Type B pancreatic cell (in vitro differentiated cells): ENCODE results near the gene ZNF362. TPM values are rescaled to one million over a fixed set of nuclear protein-coding genes. Genes with fewer than 3 reads are reported as not detected.

Experiments used
- DNase-seq: peaks from one replicate; pipeline ENCODE4 v3.0.0; 2021; ENCODE audit warnings: mixed read lengths; ENCODE audit not compliant: unreplicated experiment; ENCODE audit errors: extremely low spot score
- H3K27ac Mint-ChIP-seq: 2 replicates; pipeline ENCODE4 v1.8.0; 2021; ENCODE audit warnings: mild to moderate bottlenecking, mixed read lengths
- H3K27me3 Mint-ChIP-seq: 2 replicates; pipeline ENCODE4 v1.8.0; 2021; ENCODE audit warnings: mixed read lengths
- H3K36me3 Mint-ChIP-seq: 2 replicates; pipeline ENCODE4 v1.8.0; 2021; ENCODE audit warnings: mixed read lengths
- H3K4me1 Mint-ChIP-seq: one replicate; pipeline ENCODE4 v1.8.0; 2021; ENCODE audit warnings: mixed read lengths; ENCODE audit not compliant: unreplicated experiment
- H3K4me3 Mint-ChIP-seq: 2 replicates; pipeline ENCODE4 v1.8.0; 2021; ENCODE audit warnings: mild to moderate bottlenecking, mixed read lengths
- H3K9me3 Mint-ChIP-seq: 2 replicates; pipeline ENCODE4 v1.8.0; 2021; ENCODE audit warnings: mixed read lengths
- total RNA-seq: library from RNA; stranded (reverse); gene quantifications from 2 replicates; pipeline ENCODE4 v1.2.1, GENCODE V29; 2021; ENCODE audit warnings: low replicate concordance
- TF ChIP-seq, protein P1 (sequence below): fragments of 200-600 bp; sonication (generic); conservative IDR thresholded peaks from 2 replicates; pipeline ENCODE4 v1.5.0; 2021; ENCODE audit warnings: antibody characterized with exemption, mild to moderate bottlenecking

Gene ZNF362
- total RNA-seq, 1 donor from 2014 or later = 66.5 TPM

DNA sequence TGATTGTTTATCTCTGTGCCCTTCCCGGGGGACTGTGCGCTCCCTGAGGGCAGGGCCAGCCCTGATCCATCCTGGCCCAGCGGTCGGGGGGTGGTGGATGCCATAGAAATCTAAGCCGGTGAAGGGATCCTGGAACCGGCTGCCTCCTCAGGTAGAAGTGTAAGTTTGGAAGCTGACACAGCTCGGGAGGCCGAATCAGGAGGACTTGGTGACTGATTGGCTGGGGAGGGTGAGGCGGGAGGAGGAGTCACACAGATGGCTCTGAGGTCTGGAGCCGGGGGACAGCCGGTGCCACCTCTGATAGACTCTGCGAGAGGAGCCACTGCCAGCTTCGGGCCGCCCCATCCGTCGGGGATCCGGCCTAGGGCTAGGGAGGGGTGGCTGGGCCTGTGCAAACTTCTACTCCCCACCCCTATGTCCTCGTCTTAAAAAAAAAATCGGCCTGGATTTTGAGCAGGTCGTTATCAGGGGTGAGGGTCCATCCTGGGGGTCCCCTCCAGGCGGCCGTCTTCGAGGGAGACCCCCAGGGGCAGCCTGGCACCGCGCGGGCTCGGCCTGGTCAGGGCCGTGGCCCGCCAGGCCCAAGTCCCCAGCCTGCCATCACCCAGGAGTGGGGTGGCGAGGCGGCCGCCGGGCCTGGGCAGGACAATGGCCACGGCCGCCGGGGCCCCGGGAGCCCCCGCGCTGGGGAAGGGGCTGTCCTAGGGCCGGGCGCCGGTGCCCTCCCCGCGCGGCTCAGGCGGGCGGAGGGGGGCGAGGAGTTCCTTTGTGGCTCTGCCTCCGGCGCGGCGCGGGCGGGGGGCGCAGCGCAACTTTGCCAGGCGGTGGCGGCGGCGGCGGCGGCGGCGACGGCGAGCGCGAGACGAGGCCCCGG is 708 bp upstream of the ZNF362 start:
- peaks cover 31% of the 10 kb centered on the region for H3K4me1 Mint-ChIP-seq
- peaks cover 9% of the 10 kb centered on the region for H3K36me3 Mint-ChIP-seq
- peaks cover 8% of the 10 kb centered on the region for H3K27me3 Mint-ChIP-seq
- peak overlapping the region; percentile 69 for H3K27ac Mint-ChIP-seq
- no peak for DNase-seq
- TF ChIP-seq, protein P1, sequence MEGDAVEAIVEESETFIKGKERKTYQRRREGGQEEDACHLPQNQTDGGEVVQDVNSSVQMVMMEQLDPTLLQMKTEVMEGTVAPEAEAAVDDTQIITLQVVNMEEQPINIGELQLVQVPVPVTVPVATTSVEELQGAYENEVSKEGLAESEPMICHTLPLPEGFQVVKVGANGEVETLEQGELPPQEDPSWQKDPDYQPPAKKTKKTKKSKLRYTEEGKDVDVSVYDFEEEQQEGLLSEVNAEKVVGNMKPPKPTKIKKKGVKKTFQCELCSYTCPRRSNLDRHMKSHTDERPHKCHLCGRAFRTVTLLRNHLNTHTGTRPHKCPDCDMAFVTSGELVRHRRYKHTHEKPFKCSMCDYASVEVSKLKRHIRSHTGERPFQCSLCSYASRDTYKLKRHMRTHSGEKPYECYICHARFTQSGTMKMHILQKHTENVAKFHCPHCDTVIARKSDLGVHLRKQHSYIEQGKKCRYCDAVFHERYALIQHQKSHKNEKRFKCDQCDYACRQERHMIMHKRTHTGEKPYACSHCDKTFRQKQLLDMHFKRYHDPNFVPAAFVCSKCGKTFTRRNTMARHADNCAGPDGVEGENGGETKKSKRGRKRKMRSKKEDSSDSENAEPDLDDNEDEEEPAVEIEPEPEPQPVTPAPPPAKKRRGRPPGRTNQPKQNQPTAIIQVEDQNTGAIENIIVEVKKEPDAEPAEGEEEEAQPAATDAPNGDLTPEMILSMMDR = no peak
- H3K4me3 Mint-ChIP-seq = peak overlapping the region; percentile 80
- no peaks in the 10 kb centered on the region for H3K9me3 Mint-ChIP-seq

DNA sequence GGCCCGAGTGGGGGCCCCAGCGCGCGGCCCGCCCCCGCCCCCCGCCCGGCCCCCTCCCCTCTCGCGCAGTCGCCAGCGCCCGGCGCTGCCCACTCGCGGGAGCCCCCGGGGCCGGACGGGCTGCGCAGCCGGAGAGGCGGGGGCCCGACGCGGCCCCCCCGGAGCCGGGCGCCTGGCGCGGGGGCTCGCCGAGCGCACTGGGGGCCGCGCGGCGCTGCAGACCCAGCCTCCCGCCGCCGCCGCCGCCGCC is 146 bp upstream of the ZNF362 start:
- TF ChIP-seq, protein P1 = no peak
- peaks cover 9% of the 10 kb centered on the region for H3K36me3 Mint-ChIP-seq
- peaks cover 34% of the 10 kb centered on the region for H3K4me1 Mint-ChIP-seq
- no peak for DNase-seq
- H3K27ac Mint-ChIP-seq = no peak overlapping the region
- peaks cover 8% of the 10 kb centered on the region for H3K27me3 Mint-ChIP-seq
- H3K9me3 Mint-ChIP-seq = no peaks in the 10 kb centered on the region
- H3K4me3 Mint-ChIP-seq = no peak overlapping the region

DNA sequence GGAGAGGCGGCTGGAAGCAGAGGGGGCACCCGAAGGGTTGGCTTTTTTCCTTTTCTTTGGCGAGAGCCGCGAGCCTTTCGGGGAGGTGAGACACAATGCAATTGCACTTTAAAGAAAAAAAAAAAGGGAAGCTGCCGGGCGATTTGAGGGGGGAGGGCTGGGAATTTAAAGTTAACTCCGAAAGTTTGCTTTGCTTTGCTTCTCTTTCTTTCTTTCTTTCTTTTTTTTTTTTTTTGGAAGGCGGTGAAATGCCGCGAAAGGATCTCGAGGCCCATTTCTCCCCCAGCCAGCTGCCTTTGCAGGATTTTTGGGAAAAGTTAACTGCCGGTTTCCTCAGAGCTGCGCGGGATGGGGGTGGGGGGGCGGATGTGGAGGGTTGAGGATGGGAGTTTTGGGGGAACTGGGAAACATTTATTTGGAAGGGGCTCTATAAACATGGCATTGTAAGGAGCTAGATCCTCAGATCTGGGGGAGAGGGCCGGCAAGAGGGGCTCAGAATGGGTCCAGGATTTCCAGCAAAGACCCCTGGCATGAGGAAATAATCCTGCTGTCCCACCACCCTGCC is 997 bp downstream of the ZNF362 start:
- peaks cover 43% of the 10 kb centered on the region for H3K4me1 Mint-ChIP-seq
- peaks cover 16% of the 10 kb centered on the region for H3K36me3 Mint-ChIP-seq
- TF ChIP-seq, protein P1 = no peak
- H3K9me3 Mint-ChIP-seq = no peaks in the 10 kb centered on the region
- peaks cover 3% of the 10 kb centered on the region for H3K27me3 Mint-ChIP-seq
- H3K27ac Mint-ChIP-seq = peak overlapping the region; percentile 99
- DNase-seq = no peak
- peak overlapping the region; percentile 100 for H3K4me3 Mint-ChIP-seq

DNA sequence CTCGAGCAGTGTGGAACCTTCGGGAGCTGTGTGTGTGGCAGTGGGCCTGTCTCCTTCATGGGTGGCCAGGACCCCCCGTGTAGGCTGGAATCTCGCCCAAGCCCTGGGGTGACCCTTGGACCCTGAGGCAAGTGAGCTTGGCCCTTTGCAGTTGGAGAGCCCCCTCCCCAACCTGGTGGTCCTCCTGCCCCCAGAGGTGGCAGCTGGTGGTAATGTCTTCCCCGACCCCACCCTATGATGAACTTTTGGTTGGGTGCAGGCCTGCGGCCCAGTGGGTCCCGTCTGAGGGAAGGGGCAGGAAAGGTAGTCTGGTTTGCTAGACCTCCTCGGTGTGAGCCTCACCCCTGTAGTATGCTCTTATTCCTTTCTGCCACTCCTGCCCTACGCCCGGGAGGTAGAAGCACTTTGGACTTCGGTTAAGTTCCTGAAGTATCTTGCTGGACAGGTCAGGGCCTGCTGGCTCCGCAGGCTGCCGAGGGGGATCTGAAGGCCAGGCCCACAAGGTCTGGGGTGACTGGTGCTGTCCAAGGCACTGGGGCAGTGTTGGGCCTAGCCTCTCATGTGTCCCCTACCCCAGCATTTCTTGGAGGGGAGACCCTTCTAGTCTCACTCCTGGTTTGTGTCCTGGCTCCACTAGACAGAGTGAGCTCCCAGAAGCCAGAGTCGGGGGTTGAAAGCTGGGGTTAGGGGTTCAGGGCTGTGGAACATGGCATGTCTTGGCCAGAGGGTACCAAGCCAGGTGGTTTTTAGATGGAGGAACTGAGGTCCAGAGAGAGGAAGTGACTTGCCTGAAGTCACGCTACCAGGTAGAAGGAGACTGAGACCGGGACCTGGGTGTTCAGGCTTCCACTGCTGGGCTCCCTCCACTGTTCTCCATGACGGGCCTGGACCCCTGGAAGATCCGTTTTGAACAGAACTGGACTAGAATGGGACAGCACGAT is 1.8 kb downstream of the ZNF362 start:
- Mint-ChIP-seq H3K4me3 (peak overlapping the region; percentile 100), H3K4me1 (peaks cover 48% of the 10 kb centered on the region), H3K36me3 (peaks cover 20% of the 10 kb centered on the region), H3K27me3 (peaks cover 3% of the 10 kb centered on the region), H3K27ac (peak overlapping the region; percentile 99), H3K9me3 (no peaks in the 10 kb centered on the region)
- TF ChIP-seq, protein P1 = no peak
- no peak for DNase-seq

DNA sequence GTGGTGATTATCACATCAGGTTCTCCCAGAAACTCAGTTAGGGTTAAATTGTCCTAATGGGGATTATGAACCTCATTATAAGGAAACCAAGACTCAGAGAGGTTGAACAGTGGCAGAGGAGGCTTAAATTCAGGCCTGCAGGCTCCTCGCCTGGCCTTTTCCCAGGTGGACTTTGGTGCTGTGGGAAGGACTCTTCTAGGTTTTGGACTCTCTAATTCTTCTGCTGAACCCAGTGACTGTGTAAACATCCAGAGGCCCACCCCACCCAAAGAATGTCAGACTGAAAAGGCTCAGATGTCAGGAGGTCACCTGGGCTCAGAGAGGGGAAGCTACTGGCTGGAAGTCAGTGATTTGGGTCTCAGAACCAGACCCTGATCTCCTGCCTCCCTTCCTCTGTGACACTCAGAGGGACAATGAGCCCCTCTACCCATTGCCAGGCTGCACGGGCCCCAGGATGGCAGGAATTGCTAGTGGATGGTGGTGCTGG is 2.5 kb downstream of the ZNF362 start:
- peaks cover 3% of the 10 kb centered on the region for H3K27me3 Mint-ChIP-seq
- TF ChIP-seq, protein P1 = no peak

More for the DNA sequence above, 2.5 kb downstream of the ZNF362 start:
- peaks cover 49% of the 10 kb centered on the region for H3K4me1 Mint-ChIP-seq
- peaks cover 20% of the 10 kb centered on the region for H3K36me3 Mint-ChIP-seq
- H3K9me3 Mint-ChIP-seq = no peaks in the 10 kb centered on the region
- peak overlapping the region; percentile 100 for H3K4me3 Mint-ChIP-seq
- DNase-seq = no peak
- H3K27ac Mint-ChIP-seq = peak overlapping the region; percentile 99
